ENCODE results near the gene BPIFB6. TPM values are rescaled to one million over a fixed set of nuclear protein-coding genes. Genes with fewer than 3 reads are reported as not detected.

The BPIFB6 gene
- total RNA-seq, 2 experiments from 2014 or later = not detected

DNA sequence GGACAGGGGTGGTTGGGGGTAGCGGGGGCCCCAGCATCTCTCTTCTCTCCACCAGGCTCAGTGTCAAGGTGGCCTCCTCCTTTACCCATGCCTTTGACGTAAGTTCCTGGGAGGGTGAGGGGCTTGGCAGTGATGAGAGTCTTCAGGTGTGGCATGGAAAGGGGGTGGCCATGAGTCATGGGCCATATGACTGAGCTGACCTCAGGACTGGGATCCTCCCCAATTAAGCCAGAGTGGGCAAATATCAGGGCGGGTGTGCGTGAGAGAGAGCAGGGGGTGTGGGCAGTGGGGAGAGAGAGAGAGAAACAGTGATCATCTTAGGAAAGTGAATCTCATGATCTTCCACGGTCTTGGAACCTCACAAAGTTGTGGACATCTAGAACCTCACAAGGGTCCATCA is 39.8 kb downstream of the BPIFB6 start:
- Mint-ChIP-seq H3K4me3 (no peak overlapping the region), H3K36me3 (ENCODE audit: low read depth) (no peaks in the 10 kb centered on the region), H3K9me3 (no peaks in the 10 kb centered on the region), H3K4me1 (ENCODE audit: low read depth) (peaks cover 4% of the 10 kb centered on the region), H3K27ac (no peak overlapping the region), H3K27me3 (no peaks in the 10 kb centered on the region)
- intact Hi-C loops (cut with micrococcal nuclease) = no loop called here
- POLR2A ChIA-PET = no interaction called here
- TF ChIP-seq, protein P1, sequence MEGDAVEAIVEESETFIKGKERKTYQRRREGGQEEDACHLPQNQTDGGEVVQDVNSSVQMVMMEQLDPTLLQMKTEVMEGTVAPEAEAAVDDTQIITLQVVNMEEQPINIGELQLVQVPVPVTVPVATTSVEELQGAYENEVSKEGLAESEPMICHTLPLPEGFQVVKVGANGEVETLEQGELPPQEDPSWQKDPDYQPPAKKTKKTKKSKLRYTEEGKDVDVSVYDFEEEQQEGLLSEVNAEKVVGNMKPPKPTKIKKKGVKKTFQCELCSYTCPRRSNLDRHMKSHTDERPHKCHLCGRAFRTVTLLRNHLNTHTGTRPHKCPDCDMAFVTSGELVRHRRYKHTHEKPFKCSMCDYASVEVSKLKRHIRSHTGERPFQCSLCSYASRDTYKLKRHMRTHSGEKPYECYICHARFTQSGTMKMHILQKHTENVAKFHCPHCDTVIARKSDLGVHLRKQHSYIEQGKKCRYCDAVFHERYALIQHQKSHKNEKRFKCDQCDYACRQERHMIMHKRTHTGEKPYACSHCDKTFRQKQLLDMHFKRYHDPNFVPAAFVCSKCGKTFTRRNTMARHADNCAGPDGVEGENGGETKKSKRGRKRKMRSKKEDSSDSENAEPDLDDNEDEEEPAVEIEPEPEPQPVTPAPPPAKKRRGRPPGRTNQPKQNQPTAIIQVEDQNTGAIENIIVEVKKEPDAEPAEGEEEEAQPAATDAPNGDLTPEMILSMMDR (IDR thresholded peaks at IDR 0.05) = no peak
- DNase-seq = no peak
- CTCF ChIA-PET = interaction anchor here (1.1 kb wide), 1 partner anchor 169 kb away, joined by 4 read pairs; no protein-coding TSS in a partner anchor
- ATAC-seq = no peak

DNA sequence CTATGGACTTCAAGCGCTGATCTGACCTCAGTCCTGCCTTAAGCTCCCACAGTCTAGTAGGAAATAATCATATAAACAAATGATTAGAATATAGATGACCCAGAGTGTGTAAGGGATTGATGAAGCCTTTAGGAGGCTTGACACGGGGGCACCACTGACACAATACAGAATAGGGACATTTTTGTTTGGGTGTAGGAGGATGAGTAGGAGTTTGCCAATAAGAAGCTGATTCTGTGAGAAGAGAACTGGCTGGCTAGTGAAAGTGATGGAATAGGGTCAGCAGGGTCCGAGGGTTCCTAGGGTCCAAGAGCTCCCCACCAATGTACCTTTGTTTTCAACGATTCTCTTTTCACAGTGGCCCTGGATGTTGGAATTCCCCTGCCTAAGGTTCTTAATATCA is 40.9 kb downstream of the BPIFB6 start:
- intact Hi-C loops (cut with micrococcal nuclease) = no loop called here
- ChIA-PET POLR2A (no interaction called here), CTCF (interaction anchor here (1.0 kb wide), 1 partner anchor 127 kb away, joined by 3 read pairs; no protein-coding TSS in a partner anchor)
- H3K27me3 Mint-ChIP-seq = no peaks in the 10 kb centered on the region
- TF ChIP-seq, protein P1 (IDR thresholded peaks at IDR 0.05) = no peak
- H3K4me1 Mint-ChIP-seq (ENCODE audit: low read depth) = peaks cover 4% of the 10 kb centered on the region
- H3K36me3 Mint-ChIP-seq (ENCODE audit: low read depth) = no peaks in the 10 kb centered on the region
- no peak overlapping the region for H3K27ac Mint-ChIP-seq
- ATAC-seq (no peak), DNase-seq (no peak)
- no peak overlapping the region for H3K4me3 Mint-ChIP-seq
- H3K9me3 Mint-ChIP-seq = no peaks in the 10 kb centered on the region

DNA sequence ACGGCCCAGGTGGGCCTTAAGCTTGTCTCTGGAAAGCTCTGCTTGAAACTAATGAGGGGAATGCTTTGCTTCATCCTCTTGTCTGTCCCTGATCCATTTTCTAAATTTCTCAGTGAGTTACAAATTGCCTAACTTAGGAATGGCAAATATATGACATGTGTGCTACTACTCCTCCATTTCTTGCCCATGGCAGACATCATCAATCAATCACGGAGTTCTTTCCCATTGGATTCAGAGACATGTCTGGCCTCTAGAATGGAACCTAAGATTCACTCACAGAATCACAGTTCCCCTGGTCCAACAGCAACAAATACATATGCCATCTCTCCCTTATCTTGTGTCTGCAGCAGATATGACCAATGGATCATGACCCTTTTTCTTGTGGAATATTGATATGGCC is 41.4 kb downstream of the BPIFB6 start:
- Mint-ChIP-seq H3K4me1 (ENCODE audit: low read depth) (peaks cover 4% of the 10 kb centered on the region), H3K27ac (no peak overlapping the region), H3K9me3 (no peaks in the 10 kb centered on the region), H3K36me3 (ENCODE audit: low read depth) (no peaks in the 10 kb centered on the region), H3K4me3 (no peak overlapping the region), H3K27me3 (no peaks in the 10 kb centered on the region)
- ATAC-seq (no peak), DNase-seq (no peak)
- intact Hi-C loops (cut with micrococcal nuclease) = no loop called here
- TF ChIP-seq, protein P1 (IDR thresholded peaks at IDR 0.05) = no peak
- POLR2A ChIA-PET = no interaction called here
- CTCF ChIA-PET = interaction anchor here (1.0 kb wide), 1 partner anchor 127 kb away, joined by 3 read pairs; no protein-coding TSS in a partner anchor

DNA sequence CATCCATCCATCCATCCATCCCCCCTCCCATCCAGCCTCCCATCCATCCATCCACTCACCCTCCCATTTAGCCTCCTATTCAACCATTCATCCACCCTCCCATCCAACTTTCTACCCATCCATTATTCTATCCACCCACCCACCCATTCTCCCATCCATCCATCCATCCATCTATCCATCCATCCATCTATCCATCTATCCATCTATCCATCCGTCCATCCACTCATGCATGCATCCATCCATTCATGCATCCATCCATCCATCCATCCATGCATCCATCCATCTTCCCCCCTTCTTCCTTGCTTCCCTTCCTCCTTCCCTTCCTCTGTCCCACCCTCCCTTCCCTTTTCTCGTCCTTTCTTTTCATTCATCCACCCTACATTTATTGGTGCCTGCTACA is 43.2 kb downstream of the BPIFB6 start:
- no peak overlapping the region for H3K27ac Mint-ChIP-seq
- no peak for ATAC-seq

DNA sequence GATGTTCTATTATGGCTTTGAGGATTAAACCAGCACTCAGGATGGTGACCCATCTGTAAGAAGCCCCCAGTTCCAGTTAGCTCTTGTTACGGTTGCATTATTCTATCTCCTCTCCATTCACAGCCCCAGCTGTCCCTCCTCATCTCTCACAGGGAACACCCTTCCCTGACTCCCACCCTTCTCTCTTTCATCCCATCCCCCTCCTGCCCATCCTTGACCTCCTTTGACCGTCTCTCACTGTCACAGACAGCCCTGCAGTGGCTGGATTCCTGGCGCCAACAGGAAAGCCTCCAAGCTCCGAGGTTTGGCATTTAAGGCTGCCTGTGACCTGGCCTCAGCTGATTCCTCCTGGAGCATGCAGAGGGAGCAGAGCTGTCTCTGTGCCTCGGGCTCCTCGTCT is 43.8 kb downstream of the BPIFB6 start:
- POLR2A ChIA-PET = no interaction called here
- DNase-seq = no peak
- TF ChIP-seq, protein P1 (IDR thresholded peaks at IDR 0.05) = no peak

More for the DNA sequence above, 43.2 kb downstream of the BPIFB6 start:
- no peak for DNase-seq
- H3K36me3 Mint-ChIP-seq (ENCODE audit: low read depth) = no peaks in the 10 kb centered on the region
- ChIA-PET CTCF (interaction anchor here (0.7 to 1.4 kb wide), 2 partner anchors 62 to 70 kb away, joined by 3 to 5 read pairs; no protein-coding TSS in a partner anchor), POLR2A (interaction anchor here (1.1 kb wide), 1 partner anchor 17 kb away, joined by 3 read pairs; no protein-coding TSS in a partner anchor)
- H3K4me3 Mint-ChIP-seq = no peak overlapping the region
- intact Hi-C loops (cut with micrococcal nuclease) = no loop called here
- TF ChIP-seq, protein P1 (IDR thresholded peaks at IDR 0.05) = no peak
- no peaks in the 10 kb centered on the region for H3K4me1 Mint-ChIP-seq (ENCODE audit: low read depth)
- H3K27me3 Mint-ChIP-seq = no peaks in the 10 kb centered on the region
- no peaks in the 10 kb centered on the region for H3K9me3 Mint-ChIP-seq

More for the DNA sequence above, 43.8 kb downstream of the BPIFB6 start:
- Mint-ChIP-seq H3K9me3 (no peaks in the 10 kb centered on the region), H3K27ac (no peak overlapping the region), H3K27me3 (no peaks in the 10 kb centered on the region), H3K36me3 (ENCODE audit: low read depth) (no peaks in the 10 kb centered on the region), H3K4me1 (ENCODE audit: low read depth) (no peaks in the 10 kb centered on the region), H3K4me3 (no peak overlapping the region)
- intact Hi-C loops (cut with micrococcal nuclease) = no loop called here
- CTCF ChIA-PET = interaction anchor here (0.8 kb wide), 1 partner anchor 21 kb away, joined by 5 read pairs; no protein-coding TSS in a partner anchor
- no peak for ATAC-seq
